Measurements from ENCODE around the gene CD109.

DNA sequence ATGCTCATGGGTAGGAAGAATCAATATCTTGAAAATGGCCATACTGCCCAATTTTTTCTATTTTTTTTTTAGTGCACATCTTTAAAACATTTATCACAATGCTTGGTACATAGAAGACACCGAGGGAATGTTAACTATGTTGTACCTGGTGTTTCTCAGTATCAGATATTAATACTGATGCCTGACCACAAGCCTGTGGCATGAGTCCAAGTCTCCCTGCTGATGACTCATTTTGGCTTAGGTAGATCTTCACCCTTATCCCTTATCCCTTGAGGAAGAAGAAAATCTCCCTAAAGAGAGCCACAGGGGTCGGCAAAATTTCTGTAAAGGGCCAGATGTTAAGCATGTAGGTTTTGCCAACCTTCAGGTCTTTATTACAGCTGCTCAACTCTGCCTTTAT, 14.5 kb downstream of the CD109 start:
- TF ChIP-seq, protein P1, sequence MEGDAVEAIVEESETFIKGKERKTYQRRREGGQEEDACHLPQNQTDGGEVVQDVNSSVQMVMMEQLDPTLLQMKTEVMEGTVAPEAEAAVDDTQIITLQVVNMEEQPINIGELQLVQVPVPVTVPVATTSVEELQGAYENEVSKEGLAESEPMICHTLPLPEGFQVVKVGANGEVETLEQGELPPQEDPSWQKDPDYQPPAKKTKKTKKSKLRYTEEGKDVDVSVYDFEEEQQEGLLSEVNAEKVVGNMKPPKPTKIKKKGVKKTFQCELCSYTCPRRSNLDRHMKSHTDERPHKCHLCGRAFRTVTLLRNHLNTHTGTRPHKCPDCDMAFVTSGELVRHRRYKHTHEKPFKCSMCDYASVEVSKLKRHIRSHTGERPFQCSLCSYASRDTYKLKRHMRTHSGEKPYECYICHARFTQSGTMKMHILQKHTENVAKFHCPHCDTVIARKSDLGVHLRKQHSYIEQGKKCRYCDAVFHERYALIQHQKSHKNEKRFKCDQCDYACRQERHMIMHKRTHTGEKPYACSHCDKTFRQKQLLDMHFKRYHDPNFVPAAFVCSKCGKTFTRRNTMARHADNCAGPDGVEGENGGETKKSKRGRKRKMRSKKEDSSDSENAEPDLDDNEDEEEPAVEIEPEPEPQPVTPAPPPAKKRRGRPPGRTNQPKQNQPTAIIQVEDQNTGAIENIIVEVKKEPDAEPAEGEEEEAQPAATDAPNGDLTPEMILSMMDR (conservative IDR thresholded peaks at IDR 0.05; ENCODE audit: low read depth, low read length) = no peak
- TF ChIP-seq EZH2 (IDR thresholded peaks at IDR 0.05; ENCODE audit: borderline replicate concordance, low read depth, low read length, poor library complexity, severe bottlenecking) = no peak

All from A673 (cell line).